Hepatocyte (in vitro differentiated cells): ENCODE data around the gene SLITRK5. TPM values are rescaled to one million over a fixed set of nuclear protein-coding genes. Genes with fewer than 3 reads are reported as not detected.

Experiments used
- DNase-seq: peaks from one replicate; pipeline ENCODE4 v3.0.0-alpha.2; 2016; ENCODE audit warnings: low spot score
- H2AFZ ChIP-seq: fragments of 200-600 bp; sonication (generic); 2 replicates; pipeline ENCODE4 v1.6.0; 2016; ENCODE audit warnings: antibody characterized with exemption, mild to moderate bottlenecking
- H3K27ac ChIP-seq: fragments of 200-600 bp; sonication (generic); 2 replicates; pipeline ENCODE4 v1.5.1; 2016; ENCODE audit warnings: mild to moderate bottlenecking
- H3K27me3 ChIP-seq: fragments of 200-600 bp; sonication (generic); 2 replicates; pipeline ENCODE4 v1.6.1; 2016
- H3K36me3 ChIP-seq: fragments of 200-600 bp; sonication (generic); replicated peaks from 2 replicates; pipeline ENCODE4 v1.5.1; 2016; ENCODE audit warnings: low read depth; ENCODE audit not compliant: insufficient read depth
- H3K4me1 ChIP-seq: fragments of 200-600 bp; sonication (generic); 2 replicates; pipeline ENCODE4 v1.5.1; 2016; ENCODE audit warnings: mild to moderate bottlenecking, moderate library complexity; ENCODE audit not compliant: insufficient read depth
- H3K4me2 ChIP-seq: fragments of 200-600 bp; sonication (generic); 2 replicates; pipeline ENCODE4 v1.6.0; 2016
- H3K4me3 ChIP-seq: fragments of 200-600 bp; sonication (generic); 2 replicates; pipeline ENCODE4 v1.5.1; 2016; ENCODE audit warnings: mild to moderate bottlenecking
- H3K79me2 ChIP-seq: fragments of 200-600 bp; sonication (generic); 2 replicates; pipeline ENCODE4 v1.6.0; 2017; ENCODE audit warnings: mild to moderate bottlenecking
- H3K9me2 ChIP-seq: fragments of 200-600 bp; sonication (generic); replicated peaks from 2 replicates; pipeline ENCODE4 v1.6.0; 2017; ENCODE audit warnings: mild to moderate bottlenecking; ENCODE audit not compliant: insufficient read depth
- H3K9me3 ChIP-seq: fragments of 200-600 bp; sonication (generic); 2 replicates; pipeline ENCODE4 v1.5.1; 2016; ENCODE audit warnings: low read depth, mild to moderate bottlenecking
- H4K20me1 ChIP-seq: fragments of 200-600 bp; sonication (generic); 2 replicates; pipeline ENCODE4 v1.6.0; 2016; ENCODE audit warnings: mild to moderate bottlenecking; ENCODE audit not compliant: insufficient read depth, poor library complexity, severe bottlenecking
- EZH2 ChIP-seq: fragments of 200-600 bp; sonication (generic); IDR thresholded peaks from 2 replicates; pipeline ENCODE4 v1.6.1; 2016; ENCODE audit warnings: antibody characterized with exemption, mild to moderate bottlenecking, borderline replicate concordance
- EZH2phosphoT487 ChIP-seq: fragments of 200-600 bp; sonication (generic); IDR thresholded peaks from one replicate; pipeline ENCODE4 v1.6.1; 2018; ENCODE audit warnings: antibody characterized with exemption, mild to moderate bottlenecking, low read depth, moderate library complexity; ENCODE audit not compliant: unreplicated experiment, severe bottlenecking
- WGBS: methylation state at CpG from one replicate; pipeline ENCODE4 v1.1.6; 2016; ENCODE audit warnings: low lambda C conversion rate; ENCODE audit errors: missing lambda C conversion rate; 5-methylcytosine and 5-hydroxymethylcytosine counted together
- polyA plus RNA-seq: library from polyadenylated mRNA; unstranded; fragments of >200 nt; fragmentation: Nextera tagmentation; extraction: Ambion mirVana; gene quantifications from 2 replicates; pipeline ENCODE4 v1.2.1, GENCODE V29; 2016
- total RNA-seq: library from RNA; depleted of rRNA; stranded (reverse); fragments of >200 nt; gene quantifications from 2 replicates; pipeline ENCODE4 v1.2.3, GENCODE V29; 2014
- TF ChIP-seq, protein P1 (sequence below): fragments of 200-600 bp; sonication (generic); IDR thresholded peaks from 2 replicates; pipeline ENCODE4 v1.5.1; 2016; ENCODE audit warnings: antibody characterized with exemption, mild to moderate bottlenecking; ENCODE audit not compliant: poor library complexity

SLITRK5 gene, protein sequence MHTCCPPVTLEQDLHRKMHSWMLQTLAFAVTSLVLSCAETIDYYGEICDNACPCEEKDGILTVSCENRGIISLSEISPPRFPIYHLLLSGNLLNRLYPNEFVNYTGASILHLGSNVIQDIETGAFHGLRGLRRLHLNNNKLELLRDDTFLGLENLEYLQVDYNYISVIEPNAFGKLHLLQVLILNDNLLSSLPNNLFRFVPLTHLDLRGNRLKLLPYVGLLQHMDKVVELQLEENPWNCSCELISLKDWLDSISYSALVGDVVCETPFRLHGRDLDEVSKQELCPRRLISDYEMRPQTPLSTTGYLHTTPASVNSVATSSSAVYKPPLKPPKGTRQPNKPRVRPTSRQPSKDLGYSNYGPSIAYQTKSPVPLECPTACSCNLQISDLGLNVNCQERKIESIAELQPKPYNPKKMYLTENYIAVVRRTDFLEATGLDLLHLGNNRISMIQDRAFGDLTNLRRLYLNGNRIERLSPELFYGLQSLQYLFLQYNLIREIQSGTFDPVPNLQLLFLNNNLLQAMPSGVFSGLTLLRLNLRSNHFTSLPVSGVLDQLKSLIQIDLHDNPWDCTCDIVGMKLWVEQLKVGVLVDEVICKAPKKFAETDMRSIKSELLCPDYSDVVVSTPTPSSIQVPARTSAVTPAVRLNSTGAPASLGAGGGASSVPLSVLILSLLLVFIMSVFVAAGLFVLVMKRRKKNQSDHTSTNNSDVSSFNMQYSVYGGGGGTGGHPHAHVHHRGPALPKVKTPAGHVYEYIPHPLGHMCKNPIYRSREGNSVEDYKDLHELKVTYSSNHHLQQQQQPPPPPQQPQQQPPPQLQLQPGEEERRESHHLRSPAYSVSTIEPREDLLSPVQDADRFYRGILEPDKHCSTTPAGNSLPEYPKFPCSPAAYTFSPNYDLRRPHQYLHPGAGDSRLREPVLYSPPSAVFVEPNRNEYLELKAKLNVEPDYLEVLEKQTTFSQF
- total RNA-seq (0.08 and 0.27 TPM in 2 replicates), polyA plus RNA-seq (0.12 and 0.22 TPM in 2 replicates)

DNA sequence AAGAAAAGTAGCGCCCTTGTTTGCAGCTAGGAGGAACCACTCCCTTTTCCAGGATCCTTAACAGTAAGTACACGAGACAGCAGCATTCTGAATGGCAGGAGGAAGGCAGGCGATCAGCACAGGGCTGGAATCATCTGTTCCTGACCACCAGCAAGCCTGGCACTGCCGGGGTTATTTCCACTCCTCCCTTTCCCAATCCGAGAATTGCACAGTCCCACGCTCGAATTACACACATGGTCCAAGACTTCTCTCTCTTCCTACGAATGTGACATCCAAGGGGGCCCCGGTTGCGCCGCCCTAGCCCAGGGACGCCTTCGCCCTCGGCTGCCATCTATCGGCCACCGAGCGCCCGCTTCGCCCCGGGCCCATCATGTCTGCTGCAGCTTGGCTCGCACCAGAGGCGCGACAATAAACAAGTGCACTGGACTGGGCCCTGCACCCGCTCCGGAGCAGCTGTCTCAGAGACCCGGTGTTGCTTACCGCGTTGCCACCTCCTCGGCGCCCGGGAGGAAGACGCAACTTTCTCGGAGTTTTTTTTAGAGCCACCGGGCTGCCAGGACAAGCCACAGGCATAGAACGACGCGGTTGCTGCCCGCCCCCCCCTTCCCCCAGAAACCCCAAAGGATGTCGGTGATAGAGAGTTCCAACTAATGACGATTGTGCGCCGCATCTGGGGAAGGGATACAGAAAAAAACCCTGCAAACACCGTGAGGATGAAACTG is at the start of gene SLITRK5:
Gene SLITRK5 (plus strand): TSS at position 341 of the 722 bp plus-strand sequence. CDS start 4,018 bp downstream, outside the sequence.
- Histone ChIP-seq H3K79me2 (no peaks in the 10 kb centered on the region), H3K4me2 (peak within 1 kb of the TSS; percentile 98), H3K4me3 (peak within 1 kb of the TSS; percentile 62), H3K4me1 (no peaks in the 10 kb centered on the region), H3K9me3 (no peaks in the 10 kb centered on the region), H3K36me3 (no peaks in the 10 kb centered on the region), H3K27me3 (peaks cover 42% of the 10 kb centered on the region), H3K27ac (no peak within 1 kb of the TSS), H3K9me2 (no peaks in the 10 kb centered on the region), H2AFZ (peak within 1 kb of the TSS; percentile 92), H4K20me1 (no peaks in the 10 kb centered on the region)
- DNase-seq: peak; percentile 86
- TF ChIP-seq EZH2phosphoT487 (peak; percentile 72), EZH2 (peak; percentile 86)
- TF ChIP-seq, protein P1, sequence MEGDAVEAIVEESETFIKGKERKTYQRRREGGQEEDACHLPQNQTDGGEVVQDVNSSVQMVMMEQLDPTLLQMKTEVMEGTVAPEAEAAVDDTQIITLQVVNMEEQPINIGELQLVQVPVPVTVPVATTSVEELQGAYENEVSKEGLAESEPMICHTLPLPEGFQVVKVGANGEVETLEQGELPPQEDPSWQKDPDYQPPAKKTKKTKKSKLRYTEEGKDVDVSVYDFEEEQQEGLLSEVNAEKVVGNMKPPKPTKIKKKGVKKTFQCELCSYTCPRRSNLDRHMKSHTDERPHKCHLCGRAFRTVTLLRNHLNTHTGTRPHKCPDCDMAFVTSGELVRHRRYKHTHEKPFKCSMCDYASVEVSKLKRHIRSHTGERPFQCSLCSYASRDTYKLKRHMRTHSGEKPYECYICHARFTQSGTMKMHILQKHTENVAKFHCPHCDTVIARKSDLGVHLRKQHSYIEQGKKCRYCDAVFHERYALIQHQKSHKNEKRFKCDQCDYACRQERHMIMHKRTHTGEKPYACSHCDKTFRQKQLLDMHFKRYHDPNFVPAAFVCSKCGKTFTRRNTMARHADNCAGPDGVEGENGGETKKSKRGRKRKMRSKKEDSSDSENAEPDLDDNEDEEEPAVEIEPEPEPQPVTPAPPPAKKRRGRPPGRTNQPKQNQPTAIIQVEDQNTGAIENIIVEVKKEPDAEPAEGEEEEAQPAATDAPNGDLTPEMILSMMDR: peak; percentile 88
- WGBS: 3% methylated on average over 43 of the region's 43 CpGs

DNA sequence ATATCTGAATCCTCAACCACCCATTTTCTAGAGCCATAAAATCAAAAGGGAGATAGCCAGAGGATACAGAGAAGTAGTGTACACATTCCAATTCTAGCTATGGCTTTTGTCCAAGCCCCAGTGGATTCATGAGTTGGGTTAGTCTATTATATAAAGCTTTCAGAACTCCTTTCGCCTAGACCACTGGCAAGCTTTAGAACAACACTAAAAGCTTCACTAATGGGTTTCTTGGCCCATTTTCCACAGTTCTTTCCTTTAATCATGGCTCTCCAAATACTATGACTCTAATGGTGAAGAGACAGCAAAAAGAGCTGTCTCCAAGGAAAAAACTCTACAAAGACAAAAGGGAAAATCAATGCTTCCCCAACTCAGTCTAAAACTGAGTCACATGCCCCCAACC is 48.2 kb upstream of the SLITRK5 start:
- 72% methylated on average over 1 of the region's 1 CpG for WGBS
- Histone ChIP-seq H3K27ac (no peak overlapping the region), H4K20me1 (no peaks in the 10 kb centered on the region), H3K79me2 (no peaks in the 10 kb centered on the region), H3K27me3 (no peaks in the 10 kb centered on the region), H3K9me2 (no peaks in the 10 kb centered on the region), H3K4me3 (no peak overlapping the region), H3K4me1 (no peaks in the 10 kb centered on the region), H3K4me2 (no peak overlapping the region), H3K36me3 (no peaks in the 10 kb centered on the region), H2AFZ (no peak overlapping the region), H3K9me3 (no peaks in the 10 kb centered on the region)
- DNase-seq: peak; percentile 16
- TF ChIP-seq EZH2phosphoT487 (no peak), EZH2 (no peak)
- TF ChIP-seq, protein P1: no peak

DNA sequence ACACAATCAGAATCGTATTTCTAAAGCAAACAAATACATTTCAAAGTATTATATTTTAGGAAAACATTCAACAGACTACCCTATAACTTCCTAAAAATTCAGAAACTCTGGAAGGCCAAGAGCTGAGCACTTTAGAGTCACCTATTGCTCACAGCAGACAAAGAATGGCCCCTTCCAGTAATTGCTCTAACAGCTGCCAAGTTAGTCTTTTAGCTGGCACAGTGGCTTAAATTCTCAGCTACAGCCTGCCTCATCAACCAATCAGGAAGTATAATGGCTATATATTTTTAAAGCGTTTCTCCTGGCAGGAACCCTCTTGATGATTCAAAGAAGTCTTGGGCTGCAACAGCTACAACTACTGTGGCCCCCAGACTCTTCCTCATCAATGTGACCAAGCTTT is 14.9 kb upstream of the SLITRK5 start:
- WGBS: 61% methylated on average over 2 of the region's 2 CpGs
- Histone ChIP-seq H3K4me1 (no peaks in the 10 kb centered on the region), H3K4me2 (no peak overlapping the region), H3K27me3 (no peaks in the 10 kb centered on the region), H3K27ac (no peak overlapping the region), H3K36me3 (no peaks in the 10 kb centered on the region), H3K9me2 (no peaks in the 10 kb centered on the region), H2AFZ (no peak overlapping the region), H3K9me3 (no peaks in the 10 kb centered on the region), H3K79me2 (no peaks in the 10 kb centered on the region), H4K20me1 (no peaks in the 10 kb centered on the region), H3K4me3 (no peak overlapping the region)
- DNase-seq: no peak
- no peak for TF ChIP-seq EZH2
- TF ChIP-seq EZH2phosphoT487: no peak
- TF ChIP-seq, protein P1: no peak
